ENCODE measurements around the gene HSPBP1. TPM values are rescaled to one million over a fixed set of nuclear protein-coding genes. Genes with fewer than 3 reads are reported as not detected.

The HSPBP1 gene
- total and polyA plus RNA-seq, 9 of the 15 experiments (the other 6 are each of a cell fraction or from before 2014, with no cell fraction given): 0.83 to 81.3 (median 21.8) TPM

GRCh38 chr19:55231391-55232285 lies 48.3 kb downstream of the HSPBP1 start:
- ATAC-seq: no peak
- in situ Hi-C loops (cut with MboI): no loop called here
- Histone ChIP-seq H3K79me2 (ENCODE audit: control insufficient read depth, insufficient read depth, low read length) (no peaks in the 10 kb centered on the region), H3K27ac (ENCODE audit: extremely low read depth, low read depth, low read length) (no peak overlapping the region), H3K27me3 (ENCODE audit: control insufficient read depth in 2 of 2, insufficient read depth in 2 of 2, low read length in 2 of 2) (no peaks in the 10 kb centered on the region), H3K9me1 (ENCODE audit: control insufficient read depth, insufficient read depth, low read length) (peaks cover 3% of the 10 kb centered on the region), H2AFZ (ENCODE audit: low read depth, low read length) (no peak overlapping the region), H4K20me1 (replicated peaks; ENCODE audit: control insufficient read depth, insufficient read depth, low read length) (no peaks in the 10 kb centered on the region), H3K9ac (ENCODE audit: insufficient read depth in 1 of 2, low read depth in 2 of 2, low read length in 2 of 2) (peak overlapping the region in 1 of 2 experiments; percentile 15; a peak in 1 of 4 replicates), H3K4me1 (replicated peaks in 1 of 2; ENCODE audit: control insufficient read depth in 2 of 2, insufficient read depth in 2 of 2, low read length in 2 of 2) (peaks cover 0 to 43% of the 10 kb centered on the region in 2 experiments; a peak in 1 of 5 replicates), H3K4me3 (no peak overlapping the region), H3K4me2 (ENCODE audit: insufficient read depth, low read length) (no peak overlapping the region), H3K9me3 (replicated peaks; ENCODE audit: control insufficient read depth, insufficient read depth, low read depth, low read length) (no peaks in the 10 kb centered on the region), H3K36me3 (ENCODE audit: control insufficient read depth, insufficient read depth, low read length) (peaks cover 94% of the 10 kb centered on the region)
- no peak for DNase-seq (ENCODE audit: extremely low read depth in 1 of 4, low spot score in 3 of 4)
- 93% methylated on average over 26 of the region's 30 CpGs for WGBS (ENCODE audit: insufficient coverage, low coverage, missing lambda C conversion rate)
- CTCF ChIA-PET (ENCODE audit: low intra/inter-chr PET ratio): no interaction called here
- no peak for FAIRE-seq
- POLR2A ChIA-PET: interaction anchor here (0.6 to 1.1 kb wide), 4 partner anchors 8 to 63 kb away, joined by 3 read pairs; no protein-coding TSS in a partner anchor
- intact Hi-C loops (cut with micrococcal nuclease): no loop called here
- TF ChIP-seq POLR2G (IDR thresholded peaks at IDR 0.05; ENCODE audit: low read depth, low read length) (peak; percentile 49), KLF6 (CRISPR knock-in tag; IDR thresholded peaks at IDR 0.05; ENCODE audit: borderline replicate concordance) (no peak)
- no TSS peak for BruUV-seq (replicated peaks)

- CTCF ChIA-PET (ENCODE audit: low intra/inter-chr PET ratio): no interaction called here
- Histone ChIP-seq H3K4me1 (replicated peaks in 1 of 2; ENCODE audit: control insufficient read depth in 2 of 2, insufficient read depth in 2 of 2, low read length in 2 of 2) (peaks cover 0 to 43% of the 10 kb centered on the region in 2 experiments; a peak in 1 of 5 replicates), H3K9me1 (ENCODE audit: control insufficient read depth, insufficient read depth, low read length) (peaks cover 3% of the 10 kb centered on the region), H4K20me1 (replicated peaks; ENCODE audit: control insufficient read depth, insufficient read depth, low read length) (no peaks in the 10 kb centered on the region), H3K4me3 (no peak overlapping the region), H3K9me3 (replicated peaks; ENCODE audit: control insufficient read depth, insufficient read depth, low read depth, low read length) (no peaks in the 10 kb centered on the region), H2AFZ (ENCODE audit: low read depth, low read length) (no peak overlapping the region), H3K27ac (ENCODE audit: extremely low read depth, low read depth, low read length) (no peak overlapping the region), H3K27me3 (ENCODE audit: control insufficient read depth in 2 of 2, insufficient read depth in 2 of 2, low read length in 2 of 2) (no peaks in the 10 kb centered on the region), H3K4me2 (ENCODE audit: insufficient read depth, low read length) (no peak overlapping the region), H3K9ac (ENCODE audit: insufficient read depth in 1 of 2, low read depth in 2 of 2, low read length in 2 of 2) (no peak overlapping the region), H3K36me3 (ENCODE audit: control insufficient read depth, insufficient read depth, low read length) (peaks cover 94% of the 10 kb centered on the region), H3K79me2 (ENCODE audit: control insufficient read depth, insufficient read depth, low read length) (no peaks in the 10 kb centered on the region)
- FAIRE-seq: no peak
- intact Hi-C loops (cut with micrococcal nuclease) (no loop called here), in situ Hi-C loops (cut with MboI) (no loop called here)
- POLR2A ChIA-PET: interaction anchor here (1.1 kb wide), 1 partner anchor 13 kb away, joined by 3 read pairs; no protein-coding TSS in a partner anchor
- no TSS peak for BruUV-seq (replicated peaks)
- ATAC-seq: no peak
- DNase-seq (ENCODE audit: extremely low read depth in 1 of 4, low spot score in 3 of 4): no peak
- 94% methylated on average over 5 of the region's 13 CpGs for WGBS (ENCODE audit: insufficient coverage, low coverage, missing lambda C conversion rate)
- 0 out of 2 replicates have a peak, but pooled peaks have one; percentile 38 for TF ChIP-seq RBFOX2 (IDR thresholded peaks at IDR 0.05; ENCODE audit: low read depth, low read length)
- TF ChIP-seq MTA1 (IDR thresholded peaks at IDR 0.05; ENCODE audit: borderline replicate concordance): no peak
- TF ChIP-seq CREM (IDR thresholded peaks at IDR 0.05; ENCODE audit: low read depth): no peak
- TF ChIP-seq ETV6 (IDR thresholded peaks at IDR 0.05; ENCODE audit: borderline replicate concordance in 1 of 2, low read depth in 2 of 2, low read length in 1 of 2): no peak
- TF ChIP-seq ETV6 (CRISPR knock-in tag; IDR thresholded peaks at IDR 0.05; ENCODE audit: borderline replicate concordance): no peak
- no peak for TF ChIP-seq HDAC2 (IDR thresholded peaks at IDR 0.05)
- no peak for TF ChIP-seq HCFC1 (IDR thresholded peaks at IDR 0.05; ENCODE audit: low read depth, low read length)
Observed at GRCh38 chr19:55230780-55231179, 49.1 kb downstream of the HSPBP1 start.
